GM12892 (cell line): Measurements from ENCODE around the gene PRKAR2B.

Source experiments
- DNase-seq: peaks from one replicate; pipeline ENCODE4 v3.0.0; 2011; ENCODE audit not compliant: insufficient read length
- FAIRE-seq: peaks from 2 replicates; lab custom pipeline; 2011; peaks lifted over from hg19 to GRCh38; lab: Jason Lieb, UNC
- POLR2A ChIP-seq: IDR thresholded peaks from 2 replicates; pipeline ENCODE4 v1.6.1; 2011; ENCODE audit warnings: low read depth, low read length, control low read depth
- POLR2AphosphoS5 ChIP-seq: IDR thresholded peaks from 2 replicates; pipeline ENCODE4 v1.6.1; 2011; ENCODE audit warnings: low read depth, low read length, control low read depth
- TAF1 ChIP-seq: IDR thresholded peaks from 2 replicates; pipeline ENCODE4 v1.6.1; 2011; ENCODE audit warnings: low read depth, mild to moderate bottlenecking, control low read depth, low read length, borderline replicate concordance

Gene PRKAR2B

DNA sequence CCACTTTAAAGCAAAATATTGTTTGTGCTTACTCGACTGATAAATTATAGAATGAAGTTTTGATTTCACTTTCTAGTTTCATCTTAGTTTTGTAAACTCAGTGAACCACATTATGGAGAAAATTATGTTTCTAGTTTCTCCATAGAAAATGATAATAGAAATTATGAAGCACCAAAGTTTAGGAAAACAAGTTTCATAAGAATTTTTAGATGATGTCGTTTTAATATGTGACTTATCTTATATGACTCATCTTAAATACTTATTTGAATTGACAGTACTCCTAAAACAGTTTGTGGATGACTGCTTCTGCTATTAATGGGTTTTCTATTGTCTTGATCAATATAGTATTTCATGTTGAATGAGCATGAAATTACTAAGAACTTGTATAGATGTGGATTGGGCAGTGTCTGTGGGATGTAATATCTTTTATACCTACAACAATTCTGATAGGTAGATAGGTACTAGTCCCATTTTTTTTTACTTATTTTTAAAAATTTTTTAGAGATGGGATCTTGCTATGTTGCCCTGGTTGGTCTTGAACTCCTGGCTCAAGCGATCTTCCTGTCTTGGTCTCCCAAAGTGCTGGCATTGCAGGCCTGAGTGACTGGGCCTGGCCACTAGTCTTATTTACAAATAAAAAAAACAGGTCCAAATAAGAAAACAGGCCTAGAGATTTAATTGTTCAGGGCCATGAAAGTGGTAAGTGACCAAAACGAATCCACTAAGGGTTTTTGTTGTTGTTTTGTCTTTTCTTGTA, 127.9 kb downstream of the PRKAR2B start:
- TF ChIP-seq POLR2A (no peak), TAF1 (no peak), POLR2AphosphoS5 (no peak)
- no peak for FAIRE-seq
- no peak for DNase-seq

DNA sequence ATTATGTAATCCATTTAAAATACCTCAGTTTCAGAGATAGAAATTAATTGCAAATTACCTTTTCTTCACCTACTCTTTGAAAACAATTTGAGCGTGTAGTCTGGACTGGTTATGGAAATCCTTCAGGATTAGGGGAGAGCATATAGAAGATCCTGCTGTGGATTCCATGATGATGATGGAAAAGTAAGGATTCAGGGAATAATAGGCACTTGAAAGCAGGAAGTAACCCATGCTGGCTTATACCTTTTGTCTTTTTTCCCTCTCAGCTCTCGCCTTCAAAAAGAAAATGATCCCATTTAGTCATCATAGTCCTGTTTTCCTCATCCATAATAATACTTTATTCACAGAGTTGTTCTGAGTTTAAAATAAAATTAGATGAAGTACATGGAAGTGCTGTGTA, 128.7 kb downstream of the PRKAR2B start:
- FAIRE-seq (no peak), DNase-seq (no peak)
- no peak for TF ChIP-seq POLR2AphosphoS5
- no peak for TF ChIP-seq POLR2A
- TF ChIP-seq TAF1 = no peak

DNA sequence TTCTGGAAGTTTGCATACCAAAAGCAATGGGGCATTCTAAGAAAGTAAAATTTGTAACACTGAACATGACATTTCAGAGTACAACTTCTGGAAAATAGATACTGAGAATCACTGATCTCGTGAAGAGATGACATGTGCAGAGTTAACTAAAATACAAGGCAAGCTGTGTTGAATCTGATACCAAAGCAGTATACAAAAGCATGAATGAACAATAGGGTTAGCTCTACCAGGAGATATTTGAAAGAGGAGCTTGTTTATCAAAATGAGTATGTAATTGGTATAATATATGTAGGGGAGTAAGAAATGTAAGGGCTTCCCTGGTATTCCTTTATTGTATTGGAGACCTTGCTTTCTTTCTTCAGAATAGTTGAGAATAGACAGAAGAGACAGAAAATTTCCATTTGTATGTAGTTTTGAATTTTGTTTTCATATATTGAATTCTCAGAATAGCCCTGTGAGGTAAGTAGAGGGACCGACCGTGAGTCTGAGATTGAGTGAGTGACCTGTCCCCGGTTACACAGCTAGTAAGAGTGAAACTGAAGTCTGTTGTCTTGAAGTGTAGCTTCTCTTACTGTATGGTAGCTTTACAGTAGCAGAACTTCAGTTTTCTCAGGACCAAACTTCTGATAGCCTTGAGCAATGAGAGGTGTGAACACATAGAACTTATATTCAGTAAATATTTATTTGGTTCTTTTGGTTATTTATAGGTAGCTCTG, 129.3 kb downstream of the PRKAR2B start:
- FAIRE-seq (peak; percentile 42), DNase-seq (peak; percentile 16)
- TF ChIP-seq TAF1 = no peak
- TF ChIP-seq POLR2A = no peak
- no peak for TF ChIP-seq POLR2AphosphoS5

DNA sequence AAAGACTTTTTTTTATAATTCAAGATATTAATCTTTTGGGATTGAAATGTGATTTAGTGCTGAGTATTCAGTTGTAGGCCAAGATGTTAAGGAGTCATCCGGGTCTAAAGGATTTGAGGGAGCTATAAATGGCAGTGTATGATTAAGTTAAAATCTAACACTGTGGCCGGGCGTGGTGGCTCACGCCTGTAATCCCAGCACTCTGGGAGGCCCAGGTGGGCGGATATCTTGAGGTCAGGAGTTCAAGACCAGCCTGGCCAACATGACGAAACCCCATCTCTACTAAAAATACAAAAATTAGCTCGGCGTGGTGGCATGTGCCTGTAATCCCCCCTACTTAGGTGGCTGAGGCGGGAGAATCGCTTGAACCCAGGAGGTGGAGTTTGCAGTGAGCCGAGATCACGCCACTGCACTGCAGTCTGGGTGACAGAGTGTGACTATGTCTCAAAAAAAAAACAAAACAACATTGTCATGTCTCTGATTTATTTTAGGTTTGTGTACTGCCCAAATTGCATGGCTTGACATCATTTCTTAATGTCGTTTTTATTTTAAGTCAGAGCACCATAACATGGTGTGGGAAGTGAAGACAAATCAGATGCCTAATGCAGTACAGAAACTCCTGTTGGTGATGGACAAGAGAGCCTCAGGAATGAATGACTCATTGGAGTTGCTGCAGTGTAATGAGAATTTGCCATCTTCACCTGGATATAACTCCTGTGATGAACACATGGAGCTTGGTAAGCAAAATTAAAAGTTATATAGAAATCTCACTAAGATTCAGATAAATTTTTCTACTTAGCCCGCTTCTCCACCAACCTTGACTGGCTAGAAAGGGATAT, 135.0 kb downstream of the PRKAR2B start:
- no peak for FAIRE-seq
- TF ChIP-seq POLR2AphosphoS5 (no peak), POLR2A (no peak), TAF1 (no peak)
- no peak for DNase-seq

DNA sequence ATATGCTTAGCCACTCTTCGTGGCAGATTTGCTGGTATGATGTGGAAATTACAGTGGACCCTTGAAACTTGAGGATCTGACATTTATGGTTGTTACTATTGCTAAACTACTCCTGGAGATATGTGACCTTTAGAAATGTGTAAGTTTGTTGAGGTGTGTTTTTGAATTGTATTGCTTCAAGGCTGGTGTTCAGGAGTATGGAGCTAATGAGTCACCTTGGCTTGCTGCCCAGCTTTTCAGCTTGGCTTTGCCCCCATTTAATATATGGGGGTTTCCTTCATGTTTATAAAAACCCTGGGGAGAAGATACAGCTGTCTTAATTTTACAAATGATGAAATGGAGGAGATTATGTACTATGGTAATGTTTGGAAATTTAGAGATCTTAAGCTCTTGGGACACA, 135.9 kb downstream of the PRKAR2B start:
- DNase-seq = no peak
- FAIRE-seq = peak; percentile 9
- TF ChIP-seq POLR2A (no peak), POLR2AphosphoS5 (no peak), TAF1 (no peak)

DNA sequence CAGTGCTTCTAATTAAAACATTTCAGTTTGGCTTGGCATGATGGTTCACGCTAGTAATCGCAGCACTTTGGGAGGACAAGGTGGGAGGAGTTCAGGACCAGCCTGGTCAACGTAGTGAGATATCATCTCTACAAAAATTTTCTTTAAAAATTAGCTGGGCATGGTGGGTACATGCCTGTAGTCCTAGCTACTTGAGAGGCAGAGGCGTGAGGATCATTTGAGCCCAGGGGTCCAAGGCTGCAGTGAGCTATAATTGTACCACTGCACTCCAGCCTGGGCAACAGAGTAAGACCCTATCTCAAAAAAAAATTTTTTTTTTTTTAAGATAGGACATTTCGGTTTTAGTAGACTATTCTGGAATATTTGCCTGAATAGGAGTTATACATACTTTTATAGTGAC, 136.7 kb downstream of the PRKAR2B start:
- no peak for TF ChIP-seq POLR2A
- DNase-seq (no peak), FAIRE-seq (no peak)

DNA sequence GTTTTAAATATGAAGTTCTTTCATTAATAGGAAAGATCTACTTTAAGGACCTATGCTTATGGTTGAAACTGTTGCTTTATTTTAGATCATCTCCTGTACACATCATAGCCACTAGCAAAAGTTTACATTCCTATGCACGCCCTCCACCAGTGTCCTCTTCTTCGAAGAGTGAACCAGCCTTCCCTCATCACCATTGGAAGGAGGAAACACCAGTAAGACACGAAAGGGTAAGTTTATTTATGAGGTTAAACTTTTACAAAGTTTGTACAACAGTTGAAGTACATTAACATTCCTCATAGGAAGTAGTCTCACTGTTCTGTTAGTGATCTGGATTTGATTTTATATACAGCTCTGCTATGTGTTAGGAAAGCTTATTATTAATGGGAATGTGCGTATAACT, 141.2 kb downstream of the PRKAR2B start:
- no peak for FAIRE-seq

DNA sequence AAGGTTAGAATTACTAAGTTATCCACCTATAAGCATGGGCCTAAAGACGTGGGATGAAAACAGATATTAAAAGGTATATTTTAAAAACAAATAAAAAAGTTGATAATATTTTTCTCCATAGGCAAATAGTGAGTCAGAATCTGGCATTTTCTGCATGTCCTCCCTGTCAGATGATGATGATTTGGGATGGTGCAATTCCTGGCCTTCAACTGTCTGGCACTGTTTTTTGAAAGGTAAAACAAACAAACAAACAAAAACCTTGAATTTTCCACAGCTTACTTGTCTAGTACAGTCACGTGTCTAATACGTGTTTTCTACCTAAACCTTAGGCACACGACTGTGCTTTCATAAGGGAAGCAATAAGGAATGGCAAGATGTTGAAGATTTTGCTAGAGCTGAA, 141.7 kb downstream of the PRKAR2B start:
- no peak for FAIRE-seq
- TF ChIP-seq POLR2A (no peak), POLR2AphosphoS5 (no peak), TAF1 (no peak)

More for the DNA sequence above, 141.2 kb downstream of the PRKAR2B start:
- TF ChIP-seq POLR2AphosphoS5 (no peak), POLR2A (no peak), TAF1 (no peak)
- DNase-seq = no peak

DNA sequence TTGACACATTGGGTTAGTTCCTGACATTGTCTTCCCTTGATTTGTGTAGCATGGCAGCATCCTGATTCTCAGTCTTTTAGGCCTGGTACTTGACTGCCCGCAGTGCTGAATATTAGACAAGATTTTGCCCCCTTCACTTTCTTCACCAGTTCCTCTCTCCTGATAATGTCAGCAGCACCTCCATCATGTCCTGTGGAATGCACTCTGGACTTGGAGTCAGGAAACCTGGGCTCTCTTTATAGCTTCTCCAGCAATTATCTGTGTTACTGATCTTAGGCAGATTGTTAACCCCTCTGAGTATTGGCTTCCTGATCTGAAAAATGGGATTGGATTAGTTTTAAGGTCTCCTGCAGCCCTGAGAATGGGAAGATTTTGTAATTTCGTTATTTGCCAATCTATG, 143.3 kb downstream of the PRKAR2B start:
- no peak for TF ChIP-seq POLR2A
- no peak for TF ChIP-seq TAF1
- no peak for TF ChIP-seq POLR2AphosphoS5
- FAIRE-seq (no peak), DNase-seq (no peak)

More for the DNA sequence above, 141.7 kb downstream of the PRKAR2B start:
- DNase-seq = no peak

DNA sequence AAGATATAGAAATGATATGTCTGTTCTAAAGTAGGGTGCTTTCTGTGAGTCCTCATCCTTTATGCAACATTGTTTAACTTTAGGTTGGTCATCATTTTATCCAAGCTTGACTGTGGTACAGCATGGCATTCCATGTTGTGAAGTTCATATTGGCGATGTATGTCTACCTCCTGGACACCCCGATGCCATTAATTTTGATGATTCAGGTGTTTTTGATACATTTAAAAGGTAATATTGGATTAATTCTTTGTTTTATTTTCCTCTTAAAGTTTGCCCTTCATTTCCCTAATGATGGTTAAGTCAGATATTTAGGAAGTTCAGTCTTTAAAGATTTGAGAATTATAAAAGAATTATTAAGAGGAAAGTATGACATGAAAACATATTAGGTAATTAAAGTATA, 145.6 kb downstream of the PRKAR2B start:
- DNase-seq (no peak), FAIRE-seq (no peak)
- no peak for TF ChIP-seq POLR2AphosphoS5
- no peak for TF ChIP-seq TAF1
- no peak for TF ChIP-seq POLR2A

DNA sequence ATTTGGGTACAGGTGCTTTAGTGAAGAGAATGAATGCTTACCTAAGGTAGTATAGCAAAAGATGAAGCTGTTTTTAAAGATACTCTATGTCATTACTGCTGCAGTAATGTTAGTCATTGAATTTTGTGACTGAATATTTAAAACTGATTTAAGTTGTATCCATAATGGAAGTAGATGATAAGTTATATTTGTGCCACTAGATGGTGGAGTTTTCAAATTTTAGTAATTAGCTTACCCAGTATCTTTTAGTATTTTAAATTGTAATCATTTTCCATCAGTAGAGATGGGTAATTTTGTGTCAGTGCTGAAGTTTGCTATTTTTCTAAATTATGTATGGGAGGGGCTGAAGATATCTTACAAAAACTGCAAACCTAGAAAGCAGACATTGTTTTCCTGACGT, 149.5 kb downstream of the PRKAR2B start:
- TF ChIP-seq TAF1 = no peak
- no peak for TF ChIP-seq POLR2A
- TF ChIP-seq POLR2AphosphoS5 = no peak
- DNase-seq (no peak), FAIRE-seq (no peak)
